H1 (cell line): ENCODE data around the gene MMP24OS. TPM values are rescaled to one million over a fixed set of nuclear protein-coding genes. Genes with fewer than 3 reads are reported as not detected.

Experiments
- BACH1 ChIP-seq: IDR thresholded peaks from 2 replicates; pipeline ENCODE4 v1.6.1; 2012; ENCODE audit warnings: low read length, improper control_type of control experiment
- CREB1 ChIP-seq: IDR thresholded peaks from 2 replicates; pipeline ENCODE4 v1.6.1; 2012; ENCODE audit warnings: inconsistent platforms
- CTCF ChIP-seq, 3 experiments: IDR thresholded peaks; 1 replicate in 2 of 3; 2 replicates in 1 of 3; pipeline versions ENCODE4 v1.5.1 to v1.6.1; 2011; ENCODE audit warnings: low read length in 3 of 3, mild to moderate bottlenecking in 3 of 3, inconsistent platforms in 2 of 3, low read depth in 1 of 3, moderate library complexity in 1 of 3; ENCODE audit not compliant: insufficient read depth in 1 of 3; ENCODE audit errors: control extremely low read depth in 1 of 3
- EGR1 ChIP-seq: IDR thresholded peaks from 2 replicates; pipeline ENCODE4 v1.6.1; 2011; ENCODE audit warnings: low read depth, low read length, borderline replicate concordance
- EP300 ChIP-seq, 2 experiments: IDR thresholded peaks; 1 replicate in 1 of 2; 2 replicates in 1 of 2; pipeline ENCODE4 v1.6.1; 2011 to 2012; ENCODE audit warnings: low read depth in 2 of 2, low read length in 2 of 2, mild to moderate bottlenecking in 2 of 2, borderline replicate concordance in 1 of 2, inconsistent platforms in 1 of 2, moderate library complexity in 1 of 2
- POLR2A ChIP-seq, 2 experiments: IDR thresholded peaks; 1 replicate in 1 of 2; 2 replicates in 1 of 2; pipeline ENCODE4 v1.6.1; 2011; ENCODE audit warnings: low read depth in 2 of 2, low read length in 2 of 2, mild to moderate bottlenecking in 2 of 2; ENCODE audit errors: control extremely low read depth in 1 of 2
- SRF ChIP-seq: IDR thresholded peaks from 2 replicates; pipeline ENCODE4 v1.6.1; 2011; ENCODE audit warnings: mild to moderate bottlenecking, low read depth, low read length, moderate library complexity
- polyA plus RNA-seq, 7 experiments: library from polyadenylated mRNA; depleted of rRNA in 3 of 7; stranded (reverse) in 5 of 7; unstranded in 2 of 7; fragments of >200 nt in 5 of 7; fragments of 200-250 nt in 2 of 7; gene quantifications; 1 replicate in 5 of 7; 2 replicates in 1 of 7; 4 replicates in 1 of 7; pipeline versions ENCODE4 v1.2.1 to v1.2.3, GENCODE V29; 2011 to 2013; ENCODE audit warnings: missing spikeins in 2 of 7, mixed read lengths in 2 of 7
- total RNA-seq: library from RNA; stranded (reverse); fragmentation: NEBNext Ultra II Directional; extraction: Animal tissue kit (Norgen Biotek cat#: 25700); gene quantifications from 2 replicates; pipeline ENCODE4 v1.2.1, GENCODE V29; 2021

Gene MMP24OS
- total and polyA plus RNA-seq, 2 of the 8 experiments (the other 6 are each of a cell fraction or from before 2014, with no cell fraction given), result 19.0 to 21.3 TPM

DNA sequence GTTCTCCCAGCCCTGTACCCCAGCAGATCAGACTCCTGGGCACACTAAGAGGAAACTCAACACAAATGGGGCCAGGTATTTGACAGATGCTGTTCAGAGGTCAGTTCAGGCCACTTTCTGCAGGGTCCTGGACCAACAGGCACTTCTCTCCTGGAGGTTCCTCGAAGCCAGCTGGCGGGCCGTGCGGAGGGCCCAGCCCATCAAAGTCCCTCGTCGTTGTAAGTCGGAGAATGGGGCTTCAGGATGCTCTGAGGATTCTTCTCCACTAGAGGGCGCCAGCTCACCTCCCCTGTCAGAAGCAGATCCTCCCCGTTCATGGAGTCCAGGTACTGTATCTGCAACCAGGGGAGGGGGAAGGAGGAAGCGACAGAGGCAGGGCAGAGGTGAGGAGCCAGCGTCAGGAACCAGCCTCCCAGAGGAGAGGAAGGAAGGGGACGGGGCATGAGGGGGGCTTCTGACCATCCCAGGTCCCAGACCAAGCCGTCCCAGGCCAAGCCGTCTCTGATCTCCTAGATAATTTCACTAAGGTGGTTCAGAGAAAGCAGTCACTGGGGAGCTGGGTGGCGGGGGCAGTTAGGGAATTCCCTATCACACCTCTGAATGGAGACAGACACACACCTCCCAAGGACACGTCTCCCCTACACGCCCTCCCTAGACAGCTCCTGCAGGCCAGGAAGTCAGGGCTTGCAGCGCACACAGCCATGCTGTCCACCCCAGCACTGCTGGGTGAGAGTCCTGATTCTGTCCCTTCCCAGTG is 26.0 kb upstream of the MMP24OS start (continued):
- TF ChIP-seq BACH1, result no peak
- TF ChIP-seq CTCF (IDR thresholded peaks at IDR 0.05; ENCODE audit: control extremely low read depth in 1 of 3, insufficient read depth in 1 of 3, low read depth in 1 of 3, low read length in 3 of 3), result peak; percentile 93 to 99 (median 96)
- TF ChIP-seq EP300 (IDR thresholded peaks at IDR 0.05; ENCODE audit: borderline replicate concordance in 1 of 2, low read depth in 2 of 2, low read length in 2 of 2), result peak in 1 of 2 experiments; percentile 20; a peak in 1 of 3 replicates
- peak; percentile 75 for TF ChIP-seq CREB1
- no peak for TF ChIP-seq POLR2A (IDR thresholded peaks at IDR 0.05; ENCODE audit: control extremely low read depth in 1 of 2, low read depth in 2 of 2, low read length in 2 of 2)
- no peak for TF ChIP-seq SRF
- peak; percentile 39; the same call in 1 of the 2 replicates for TF ChIP-seq EGR1
